ENCODE measurements around the gene AHR.
"Not testable (repeated sequence)": the region's sequence is repeated elsewhere in the genome, so short reads cannot be mapped to it uniquely, and the experiment has no call there.

The AHR gene

DNA sequence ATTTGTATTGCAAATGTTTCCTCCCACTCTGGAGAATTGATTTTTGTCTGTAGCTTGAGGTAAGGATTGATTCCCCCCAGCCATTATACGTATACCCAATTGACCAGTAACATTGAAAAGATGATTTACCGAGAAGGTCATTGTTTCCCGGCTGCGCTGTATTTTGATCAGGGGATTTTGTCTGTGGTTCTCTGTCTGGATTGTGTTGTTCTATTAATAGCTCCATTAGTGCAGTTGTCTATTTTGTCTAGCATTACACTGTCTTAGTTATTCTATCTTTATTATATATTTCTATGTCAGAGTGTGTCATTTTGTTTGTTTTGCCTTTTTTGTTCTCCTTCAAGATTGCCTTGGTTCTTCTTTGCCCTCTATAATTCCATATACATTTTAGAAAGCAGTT lies 37.7 kb downstream of the AHR start:
- no peak for DNase-seq (ENCODE audit: low spot score)

DNA sequence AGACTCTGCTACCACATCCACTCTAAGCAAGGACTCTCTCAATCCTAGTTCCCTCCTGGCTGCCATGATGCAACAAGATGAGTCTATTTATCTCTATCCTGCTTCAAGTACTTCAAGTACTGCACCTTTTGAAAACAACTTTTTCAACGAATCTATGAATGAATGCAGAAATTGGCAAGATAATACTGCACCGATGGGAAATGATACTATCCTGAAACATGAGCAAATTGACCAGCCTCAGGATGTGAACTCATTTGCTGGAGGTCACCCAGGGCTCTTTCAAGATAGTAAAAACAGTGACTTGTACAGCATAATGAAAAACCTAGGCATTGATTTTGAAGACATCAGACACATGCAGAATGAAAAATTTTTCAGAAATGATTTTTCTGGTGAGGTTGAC lies 40.7 kb downstream of the AHR start:
- DNase-seq (ENCODE audit: low spot score) = no peak

DNA sequence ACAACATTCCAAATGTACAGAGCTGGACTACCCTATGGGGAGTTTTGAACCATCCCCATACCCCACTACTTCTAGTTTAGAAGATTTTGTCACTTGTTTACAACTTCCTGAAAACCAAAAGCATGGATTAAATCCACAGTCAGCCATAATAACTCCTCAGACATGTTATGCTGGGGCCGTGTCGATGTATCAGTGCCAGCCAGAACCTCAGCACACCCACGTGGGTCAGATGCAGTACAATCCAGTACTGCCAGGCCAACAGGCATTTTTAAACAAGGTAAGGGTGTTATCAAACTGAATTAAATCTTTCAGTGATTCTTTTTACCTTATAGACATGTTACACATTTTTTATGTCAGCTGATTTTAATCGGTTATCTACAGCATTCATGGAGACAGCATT lies 41.5 kb downstream of the AHR start:
- no peak for DNase-seq (ENCODE audit: low spot score)

DNA sequence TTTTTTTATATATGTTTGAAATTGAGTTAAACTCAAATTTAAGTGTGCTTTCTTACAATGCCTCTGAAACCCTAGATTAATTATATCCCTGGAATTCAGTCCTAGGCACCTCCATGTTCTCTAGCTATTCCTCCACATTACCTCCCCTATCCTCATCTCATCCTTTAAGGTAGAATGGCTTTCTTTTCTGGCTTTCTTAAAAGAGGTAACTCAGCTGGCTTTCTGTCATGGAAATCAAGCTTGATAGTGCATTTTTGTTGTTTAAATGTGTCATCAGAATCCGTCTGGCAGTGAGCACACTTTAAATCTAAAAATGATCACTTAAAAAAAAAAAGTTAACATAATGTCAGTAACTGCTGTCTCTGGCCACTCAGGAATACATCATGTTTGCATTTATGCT lies 42.2 kb downstream of the AHR start:
- DNase-seq (ENCODE audit: low spot score) = no peak

DNA sequence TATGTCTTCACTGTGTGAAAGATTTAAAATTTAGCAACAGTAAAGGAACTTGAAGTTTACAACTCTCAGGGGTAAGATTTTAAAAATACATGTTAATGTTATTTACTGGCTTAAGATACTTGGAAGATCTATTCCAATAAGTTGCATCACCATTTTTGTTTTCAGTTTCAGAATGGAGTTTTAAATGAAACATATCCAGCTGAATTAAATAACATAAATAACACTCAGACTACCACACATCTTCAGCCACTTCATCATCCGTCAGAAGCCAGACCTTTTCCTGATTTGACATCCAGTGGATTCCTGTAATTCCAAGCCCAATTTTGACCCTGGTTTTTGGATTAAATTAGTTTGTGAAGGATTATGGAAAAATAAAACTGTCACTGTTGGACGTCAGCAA lies 44.3 kb downstream of the AHR start:
- DNase-seq (ENCODE audit: low spot score) = no peak

DNA sequence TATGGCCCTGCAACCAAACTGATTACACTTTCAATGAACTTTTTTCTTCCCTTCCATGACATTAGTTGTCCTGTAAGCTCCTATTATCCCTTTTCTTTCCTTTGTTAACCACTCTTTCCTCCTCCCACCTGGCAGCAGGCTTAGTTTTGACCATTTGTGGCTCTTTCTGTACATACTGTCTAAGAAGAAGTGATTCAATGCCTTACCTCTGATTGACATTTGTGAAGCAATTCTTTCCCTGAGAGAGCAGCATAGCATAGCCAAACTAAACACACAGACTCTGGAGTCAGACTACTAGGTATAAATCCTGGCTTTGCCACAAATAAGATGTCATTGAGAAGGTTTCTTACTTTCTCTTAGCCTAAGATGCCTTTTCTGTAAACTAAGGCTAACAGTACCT lies 48.9 kb downstream of the AHR start:
- no peak for DNase-seq (ENCODE audit: low spot score)

DNA sequence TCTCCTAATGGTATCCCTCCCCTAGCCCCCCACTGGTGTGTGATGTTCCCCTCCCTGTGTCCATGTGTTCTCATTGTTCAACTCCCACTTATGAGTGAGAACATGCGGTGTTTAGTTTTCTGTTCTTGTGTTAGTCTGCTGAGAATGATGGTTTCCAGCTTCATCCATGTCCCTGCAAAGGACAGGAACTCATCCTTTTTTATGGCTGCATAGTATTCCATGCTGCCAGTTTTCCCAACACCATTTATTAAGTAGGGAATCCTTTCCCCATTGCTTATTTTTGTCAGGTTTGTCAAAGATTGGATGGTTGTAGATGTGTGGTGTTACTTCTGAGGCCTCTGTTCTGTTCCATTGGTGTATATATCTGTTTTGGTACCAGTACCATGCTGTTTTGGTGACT lies 50.5 kb downstream of the AHR start:
- not testable (repeated sequence) for DNase-seq (ENCODE audit: low spot score)

DNA sequence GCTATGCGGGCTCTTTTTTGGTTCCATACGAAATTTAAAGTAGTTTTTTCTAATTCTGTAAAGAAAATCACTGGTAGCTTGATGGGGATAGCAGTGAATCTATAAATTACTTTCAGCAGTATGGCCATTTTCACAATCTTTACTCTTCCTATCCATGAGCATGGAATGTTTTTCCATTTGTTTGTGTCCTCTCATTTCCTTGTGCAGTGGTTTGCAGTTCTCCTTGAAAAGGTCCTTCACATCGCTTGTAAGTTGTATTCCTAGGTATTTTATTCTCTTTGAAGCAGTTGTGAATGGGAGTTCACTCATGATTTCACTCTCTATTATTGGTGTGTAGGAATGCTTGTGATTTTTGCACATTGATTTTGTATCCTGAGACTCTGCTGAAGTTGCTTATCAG lies 51.9 kb downstream of the AHR start:
- DNase-seq (ENCODE audit: low spot score) = not testable (repeated sequence)

DNA sequence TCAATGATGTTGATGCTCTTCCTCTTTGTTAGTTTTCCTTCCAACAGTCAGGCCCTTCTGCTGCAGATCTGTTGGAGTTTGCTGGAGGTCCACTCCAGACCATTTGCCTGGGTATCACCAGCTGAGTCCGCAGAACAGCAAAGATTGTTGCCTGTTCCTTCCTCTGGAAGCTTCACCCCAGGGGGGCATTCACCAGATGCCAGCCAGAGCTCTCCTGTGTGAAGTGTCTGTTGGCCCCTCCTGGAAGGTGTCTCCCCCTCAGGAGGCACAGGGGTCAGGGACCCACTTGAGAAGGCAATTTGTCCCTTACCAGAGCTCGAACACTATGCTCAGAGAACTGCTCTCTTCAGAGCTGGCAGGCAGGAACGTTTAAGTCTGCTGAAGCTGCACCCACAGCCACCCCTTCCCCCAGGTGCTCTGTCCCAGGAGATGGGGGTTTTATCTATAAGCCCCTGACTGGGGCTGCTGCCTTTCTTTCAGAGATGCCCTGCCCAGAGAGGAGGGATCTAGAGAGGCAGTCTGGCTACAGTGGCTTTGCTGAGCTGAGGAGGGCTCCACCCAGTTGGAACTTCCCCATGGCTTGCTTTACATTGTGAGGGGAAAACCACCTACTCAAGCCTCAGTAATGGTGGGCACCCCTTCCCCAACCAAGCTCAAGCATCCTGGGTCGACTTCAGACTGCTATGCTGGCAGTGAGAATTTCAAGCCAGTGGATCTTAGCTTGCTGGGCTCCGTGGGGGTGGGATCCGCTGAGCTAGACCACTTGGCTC lies 55.4 kb downstream of the AHR start:
- not testable (repeated sequence) for DNase-seq (ENCODE audit: low spot score)

DNA sequence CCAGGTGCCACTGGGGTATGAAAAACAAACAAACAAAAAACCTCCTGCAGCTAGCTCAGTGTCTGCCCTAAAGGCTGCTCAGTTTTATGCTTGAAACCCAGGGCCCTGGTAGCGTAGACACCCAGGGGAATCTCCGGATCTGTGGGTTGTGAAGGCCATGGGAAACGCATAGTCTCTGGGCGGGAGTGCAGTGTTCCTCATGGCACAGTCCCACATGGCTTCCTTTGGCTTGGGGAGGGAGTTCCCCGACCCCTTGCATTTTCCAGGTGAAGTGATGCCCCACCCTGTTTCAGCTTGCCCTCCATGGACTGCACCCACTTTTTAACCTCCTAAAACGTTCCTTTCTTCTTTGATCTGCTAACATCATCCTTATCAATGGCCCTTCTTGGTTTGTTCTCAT lies 56.0 kb downstream of the AHR start:
- DNase-seq (ENCODE audit: low spot score) = no peak

DNA sequence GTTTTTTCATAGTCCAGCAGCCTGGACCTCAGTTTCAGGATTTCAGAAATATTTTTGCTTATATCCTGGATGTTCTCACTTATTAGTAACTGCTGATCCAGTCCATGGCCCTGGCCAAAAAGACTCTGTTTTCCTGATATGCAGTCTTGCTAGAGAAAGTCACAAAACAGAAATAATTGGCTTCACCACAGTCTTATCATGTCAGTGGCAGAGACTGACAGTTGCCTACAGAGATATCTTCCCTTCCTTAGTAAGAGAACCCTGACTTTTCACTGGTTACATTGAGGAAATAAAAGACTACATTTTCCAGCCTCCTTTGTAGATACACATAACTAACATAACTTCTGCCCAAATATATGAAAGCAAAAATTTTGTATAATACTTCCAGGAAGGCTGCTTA lies 56.6 kb downstream of the AHR start:
- no peak for DNase-seq (ENCODE audit: low spot score)

DNA sequence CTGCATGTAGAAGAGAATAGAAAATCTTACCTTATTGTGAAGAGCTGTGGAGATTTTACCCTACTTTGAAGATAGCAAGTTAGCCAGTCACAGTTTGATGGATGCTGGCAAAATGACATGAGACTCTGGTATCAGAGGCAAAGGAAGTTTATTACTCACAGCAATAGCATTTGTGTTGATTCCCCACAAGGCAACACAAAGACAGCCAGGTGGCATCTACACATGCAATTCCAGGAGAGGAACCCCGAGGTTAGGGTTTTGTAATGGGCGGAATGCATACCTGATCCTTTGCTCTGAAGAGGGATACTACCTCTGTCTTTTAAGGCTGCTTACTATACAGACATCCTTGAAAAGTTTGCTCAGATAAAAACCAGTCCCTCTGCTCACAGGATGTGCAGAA lies 59.5 kb downstream of the AHR start:
- no peak for DNase-seq (ENCODE audit: low spot score)

DNA sequence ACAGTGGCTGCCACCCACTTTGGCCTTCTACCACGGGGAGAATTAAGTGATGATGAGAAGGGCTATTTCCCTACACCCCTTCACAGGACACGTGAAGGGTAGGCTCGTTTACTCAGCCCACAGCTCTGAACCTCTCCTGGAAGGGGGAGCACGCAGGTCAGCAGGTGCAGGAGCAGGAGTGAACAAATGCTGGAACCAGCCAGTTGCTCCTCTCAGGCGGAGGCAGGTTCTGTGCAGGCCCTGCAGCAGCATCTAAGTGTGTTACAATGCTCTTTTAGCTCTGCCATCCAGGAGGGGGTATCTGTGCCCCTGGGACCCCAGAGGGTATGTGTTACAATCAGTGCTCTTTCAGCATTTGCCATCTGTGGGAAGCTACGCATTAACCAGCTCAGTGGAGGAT lies 61.2 kb downstream of the AHR start:
- no peak for DNase-seq (ENCODE audit: low spot score)

DNA sequence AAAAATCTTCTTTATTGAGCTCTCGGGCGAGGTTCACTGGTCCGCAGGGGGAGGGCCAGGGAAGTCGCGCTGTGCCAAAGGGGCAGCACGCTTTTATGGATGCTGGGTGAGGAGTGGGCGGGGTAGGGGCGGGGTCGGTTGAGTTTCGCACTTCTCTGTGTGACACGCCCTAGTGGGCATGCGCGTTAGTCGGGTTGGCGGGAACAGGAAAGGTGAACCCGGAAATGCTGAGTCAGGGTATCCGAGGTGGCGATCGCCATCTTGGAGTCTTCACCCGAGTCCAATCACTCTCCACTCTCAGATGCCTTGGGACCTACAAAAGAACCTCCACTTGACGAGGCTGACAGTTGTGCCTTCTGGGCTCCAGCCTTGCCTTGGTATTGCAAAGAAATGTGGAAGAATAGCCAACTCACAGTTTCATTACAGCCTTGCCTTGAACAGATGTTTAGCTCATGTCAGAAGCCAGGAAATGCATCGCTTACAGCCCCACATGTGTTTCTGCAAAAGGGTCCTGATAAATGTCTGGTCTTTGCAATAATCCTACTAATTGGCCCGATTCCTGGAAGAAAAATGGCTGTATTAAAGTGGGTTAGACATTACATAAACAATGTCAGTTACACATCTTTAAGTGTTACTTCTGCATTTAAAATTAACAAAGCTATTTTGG lies 64.1 kb downstream of the AHR start:
- no peak for DNase-seq (ENCODE audit: low spot score)

DNA sequence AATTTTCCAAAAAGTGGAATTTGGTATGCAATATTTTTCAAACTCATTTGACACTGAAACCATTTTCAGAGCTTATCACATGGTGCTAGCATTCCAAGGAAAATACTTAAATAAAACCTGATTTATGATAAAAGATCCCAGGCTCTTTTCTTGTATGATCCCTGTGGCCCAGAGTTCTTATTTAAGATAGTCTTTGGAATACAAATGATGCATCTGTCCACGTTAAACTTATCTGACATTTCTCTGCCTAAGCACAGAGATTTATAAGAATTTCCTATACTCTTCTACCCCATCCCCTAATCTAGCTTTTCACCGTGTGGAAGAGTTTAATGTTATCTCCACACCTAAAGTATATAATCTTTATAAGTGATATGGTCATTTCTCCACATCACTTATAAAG lies 66.2 kb downstream of the AHR start:
- no peak for DNase-seq (ENCODE audit: low spot score)

DNA sequence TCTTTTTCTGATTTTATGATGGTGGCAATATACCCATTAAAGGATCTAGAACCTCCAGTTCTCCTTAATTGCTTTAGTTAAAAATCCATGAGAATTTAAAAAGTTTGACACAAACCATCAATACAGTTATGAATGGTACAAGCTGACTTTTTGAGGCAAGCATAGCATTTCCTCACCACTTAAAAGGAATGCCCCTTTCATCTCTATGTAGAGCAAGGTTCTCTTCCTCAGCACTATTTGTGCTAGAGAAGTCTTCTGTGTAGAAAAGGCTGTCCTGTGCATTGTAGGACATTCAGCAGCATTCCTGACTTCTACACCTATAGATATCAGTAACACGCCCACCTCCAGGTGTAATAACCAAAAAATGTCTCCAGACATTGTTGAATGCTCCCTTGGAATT lies 67.3 kb downstream of the AHR start:
- DNase-seq (ENCODE audit: low spot score) = no peak

DNA sequence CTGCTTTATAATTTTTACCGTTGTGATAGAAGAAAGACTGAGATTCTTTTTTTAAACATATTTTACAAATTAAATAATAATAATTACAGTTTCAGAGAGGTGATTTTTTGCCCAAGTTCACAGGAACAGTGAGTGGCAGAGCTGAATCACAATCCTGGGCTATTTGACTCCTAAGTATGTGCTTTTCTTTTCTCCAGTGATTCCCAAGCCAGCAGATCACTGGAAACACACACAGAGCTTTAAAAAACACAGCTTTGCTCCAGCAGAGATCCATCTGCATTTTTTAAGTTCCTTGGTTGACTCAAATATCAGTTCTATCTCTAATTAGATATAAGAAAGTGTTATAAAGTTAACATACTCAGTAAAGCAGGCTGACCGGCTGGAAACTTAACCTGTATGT lies 69.0 kb downstream of the AHR start:
- no peak for DNase-seq (ENCODE audit: low spot score)

DNA sequence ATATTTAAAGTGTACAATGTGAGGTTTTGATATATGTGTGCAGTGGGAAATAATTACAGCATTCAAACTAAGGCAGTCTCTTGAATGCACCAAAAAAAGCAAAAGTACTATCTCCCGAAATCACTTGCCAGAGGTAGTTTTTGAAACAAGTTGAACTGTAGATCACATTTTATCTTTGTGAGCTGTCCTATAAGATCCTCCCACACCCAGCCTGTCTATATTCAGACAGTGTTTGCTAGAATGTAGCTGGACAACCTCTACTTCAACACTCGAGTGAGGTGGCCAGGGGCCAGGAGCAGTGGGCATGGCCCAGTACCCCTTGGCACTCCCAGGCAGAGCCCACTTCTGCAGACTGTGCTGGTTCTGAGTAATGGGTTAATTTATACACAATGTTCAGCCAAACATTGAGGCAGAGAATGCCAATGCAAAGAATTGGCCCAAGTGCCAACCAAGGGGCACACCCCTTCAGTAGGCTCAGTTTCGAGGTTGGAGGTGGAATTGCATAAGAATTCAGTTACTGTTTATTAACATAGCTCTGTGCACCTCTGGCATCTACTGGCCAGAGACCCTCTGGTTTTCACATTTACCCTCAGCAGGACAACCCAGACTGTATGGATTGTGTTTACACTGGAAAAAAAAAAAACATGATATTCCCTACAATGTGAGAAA lies 70.5 kb downstream of the AHR start:
- DNase-seq (ENCODE audit: low spot score) = no peak

DNA sequence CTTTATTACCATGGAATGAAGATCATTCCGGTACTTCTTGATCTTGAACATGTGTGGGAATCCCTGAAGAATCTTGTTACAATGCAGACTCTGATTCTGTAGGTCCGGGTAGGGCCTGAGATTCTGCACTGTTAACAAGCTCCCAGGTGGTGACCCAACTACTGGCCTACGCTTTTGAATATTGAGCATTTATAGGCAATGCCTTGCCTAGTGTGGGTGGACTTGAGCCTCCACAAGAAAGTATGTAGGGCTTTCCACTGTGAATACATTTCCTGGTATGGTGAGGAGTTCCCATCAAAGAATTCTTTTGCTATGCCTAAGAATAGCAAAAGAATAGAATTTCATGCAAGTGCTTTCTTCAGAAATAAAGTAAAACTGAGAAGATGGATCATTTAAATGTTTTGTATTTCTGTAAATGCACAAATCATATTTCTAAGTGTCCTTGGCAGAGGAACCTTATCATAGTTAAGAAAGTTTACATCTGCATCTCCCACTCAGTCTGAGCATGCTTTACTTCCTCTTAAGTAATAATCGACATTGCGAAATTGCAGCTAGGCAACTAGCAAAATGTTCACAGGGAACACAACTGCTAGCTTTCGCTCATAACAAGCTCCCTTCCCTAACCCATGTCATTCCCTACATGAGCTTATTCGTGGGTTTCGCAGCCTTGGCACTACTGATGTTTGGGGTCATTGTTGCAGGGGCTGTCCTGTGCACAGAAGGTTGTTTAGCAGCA lies 71.4 kb downstream of the AHR start:
- DNase-seq (ENCODE audit: low spot score) = no peak

DNA sequence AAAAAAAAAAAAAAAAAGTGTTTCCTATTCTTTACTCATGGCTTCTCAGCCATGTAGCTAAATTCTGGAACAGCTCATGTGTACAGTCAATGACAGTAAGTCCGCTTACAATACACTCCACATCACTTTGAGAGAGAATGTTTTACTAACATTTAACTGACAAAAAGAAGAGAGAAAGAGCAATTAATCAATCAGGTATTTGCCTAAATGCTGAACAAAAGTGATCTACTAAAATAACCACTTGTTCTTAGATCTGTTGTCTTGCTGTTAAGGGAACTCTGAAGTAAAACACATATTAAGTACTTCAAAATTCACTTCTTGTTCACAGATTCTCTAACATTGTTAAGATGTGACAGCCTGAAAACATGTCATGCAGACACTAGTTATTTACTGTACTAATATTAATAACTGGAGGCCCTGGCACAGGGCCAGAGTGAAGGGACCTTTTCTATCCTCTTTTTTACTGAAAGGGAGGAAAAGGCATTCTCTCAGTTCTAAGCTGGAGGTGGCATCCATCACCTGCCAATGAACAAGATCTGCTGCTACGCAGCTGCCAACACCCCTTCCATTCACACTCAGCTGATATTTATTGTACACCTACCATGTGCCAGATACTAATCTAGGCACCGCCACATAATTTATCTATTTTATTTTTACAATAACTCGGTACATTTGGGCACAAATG lies 72.6 kb downstream of the AHR start:
- DNase-seq (ENCODE audit: low spot score) = no peak

DNA sequence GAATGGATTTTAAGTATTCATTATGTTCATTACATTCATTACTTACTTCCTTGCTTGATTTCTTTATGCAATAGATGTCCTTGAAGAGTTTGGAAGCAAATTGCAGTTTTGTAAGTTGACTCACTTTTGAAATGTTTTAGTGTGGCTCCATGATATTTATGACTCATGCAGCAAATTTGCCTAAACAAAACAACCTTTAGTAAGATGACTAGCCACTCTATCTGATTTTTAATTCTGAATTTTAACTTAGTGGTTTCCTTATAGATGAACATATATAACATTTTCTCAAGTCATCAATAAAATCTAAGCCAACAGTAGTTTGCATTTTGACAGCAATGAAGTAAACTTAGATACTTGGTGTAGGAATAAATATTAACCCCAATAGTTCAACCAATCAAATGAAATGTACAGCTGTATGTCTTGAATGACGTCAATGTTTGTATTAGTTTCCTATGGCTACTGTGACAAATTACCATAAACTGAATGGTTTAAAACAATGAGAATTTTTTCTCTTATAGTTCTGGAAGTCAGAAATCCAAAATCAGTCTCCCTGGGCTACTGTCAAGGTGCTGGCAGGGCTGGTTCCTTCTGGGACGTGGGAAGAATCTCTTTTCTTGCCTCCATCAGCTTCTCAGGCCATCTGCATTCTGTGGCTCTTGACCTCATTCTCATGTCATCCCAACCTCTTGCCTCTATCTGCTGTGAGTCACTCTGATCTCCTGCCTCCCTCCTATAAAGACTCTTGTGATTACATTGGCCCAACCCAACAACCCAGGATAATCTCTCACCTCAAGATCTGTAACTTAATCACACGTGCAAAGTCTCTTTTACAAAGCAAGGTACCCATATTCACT lies 73.4 kb downstream of the AHR start:
- no peak for DNase-seq (ENCODE audit: low spot score)
